Smooth muscle cell (in vitro differentiated cells): ENCODE results near the gene NDUFAF7. TPM values are rescaled to one million over a fixed set of nuclear protein-coding genes. Genes with fewer than 3 reads are reported as not detected.
"Not testable (repeated sequence)": the region's sequence is repeated elsewhere in the genome, so short reads cannot be mapped to it uniquely, and the experiment has no call there.

Source experiments
- DNase-seq: peaks from one replicate; lab custom pipeline; 2025; ENCODE audit not compliant: unreplicated experiment; lab: John Stamatoyannopoulos, UW
- H2AFZ ChIP-seq: fragments of 200-600 bp; sonication (generic); 2 replicates; pipeline ENCODE4 v1.6.0; 2016; ENCODE audit warnings: antibody characterized with exemption, low read depth, mild to moderate bottlenecking
- H3F3A ChIP-seq: fragments of 200-600 bp; sonication (generic); 2 replicates; pipeline ENCODE4 v1.6.0; 2017; ENCODE audit warnings: antibody characterized with exemption, low read depth
- H3K27ac ChIP-seq: fragments of 200-600 bp; sonication (generic); 2 replicates; pipeline ENCODE4 v1.5.1; 2016; ENCODE audit warnings: low read depth, mild to moderate bottlenecking
- H3K27me3 ChIP-seq: fragments of 200-600 bp; sonication (generic); 2 replicates; pipeline ENCODE4 v1.6.1; 2016; ENCODE audit warnings: low read depth, mild to moderate bottlenecking
- H3K36me3 ChIP-seq: fragments of 200-600 bp; sonication (generic); 2 replicates; pipeline ENCODE4 v1.5.1; 2016; ENCODE audit warnings: low read depth
- H3K4me1 ChIP-seq: fragments of 200-600 bp; sonication (generic); 2 replicates; pipeline ENCODE4 v1.5.1; 2016; ENCODE audit warnings: low read depth
- H3K4me2 ChIP-seq: fragments of 200-600 bp; sonication (generic); 2 replicates; pipeline ENCODE4 v1.6.0; 2016; ENCODE audit warnings: mild to moderate bottlenecking
- H3K4me3 ChIP-seq: fragments of 200-600 bp; sonication (generic); 2 replicates; pipeline ENCODE4 v1.5.1; 2016; ENCODE audit warnings: mild to moderate bottlenecking
- H3K79me2 ChIP-seq: fragments of 200-600 bp; sonication (generic); 2 replicates; pipeline ENCODE4 v1.6.0; 2016; ENCODE audit warnings: low read depth, mild to moderate bottlenecking
- H3K9ac ChIP-seq: fragments of 200-600 bp; sonication (generic); 2 replicates; pipeline ENCODE4 v1.6.0; 2016; ENCODE audit warnings: low read depth
- H3K9me3 ChIP-seq: fragments of 200-600 bp; sonication (generic); replicated peaks from 2 replicates; pipeline ENCODE4 v1.5.1; 2016; ENCODE audit warnings: low read depth
- H4K20me1 ChIP-seq: fragments of 200-600 bp; sonication (generic); 2 replicates; pipeline ENCODE4 v1.6.0; 2016; ENCODE audit warnings: low read depth
- WGBS: methylation state at CpG from one replicate; pipeline ENCODE4 v1.1.7; 2016; ENCODE audit warnings: low lambda C conversion rate; 5-methylcytosine and 5-hydroxymethylcytosine counted together
- polyA plus RNA-seq: library from polyadenylated mRNA; unstranded; fragments of >200 nt; fragmentation: Nextera tagmentation; extraction: Ambion mirVana; gene quantifications from 2 replicates; pipeline ENCODE4 v1.2.1, GENCODE V29; 2016
- total RNA-seq: library from RNA; depleted of rRNA; stranded (reverse); fragments of >200 nt; gene quantifications from 2 replicates; pipeline ENCODE4 v1.2.3, GENCODE V29; 2014
- TF ChIP-seq, protein P1 (sequence below): fragments of 200-600 bp; sonication (generic); IDR thresholded peaks from 2 replicates; pipeline ENCODE4 v1.5.1; 2017; ENCODE audit warnings: borderline replicate concordance, mild to moderate bottlenecking, antibody characterized with exemption; ENCODE audit not compliant: insufficient read depth, poor library complexity, severe bottlenecking

Gene NDUFAF7
- total and polyA plus RNA-seq, 2 experiments from 2014 or later: 13.4 to 46.9 TPM

DNA sequence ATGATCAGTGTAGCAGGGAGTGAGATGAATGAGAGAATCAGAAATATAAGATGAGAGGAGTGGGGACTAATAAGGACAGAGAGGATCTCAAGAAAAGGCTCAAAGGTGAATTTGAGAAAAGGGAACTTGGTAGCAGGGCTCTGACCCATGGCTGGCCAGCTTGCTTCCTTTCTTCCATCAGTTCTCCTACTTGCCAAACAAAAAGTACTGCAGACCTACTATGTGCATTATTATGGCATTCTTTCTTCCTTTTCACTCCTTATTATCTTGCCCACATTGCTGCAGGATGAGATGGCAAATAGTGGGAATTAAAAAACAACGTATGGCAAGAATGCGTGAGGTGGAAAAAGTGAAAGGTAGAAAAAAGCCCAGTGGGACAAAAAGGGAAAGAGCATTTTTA, 60.2 kb downstream of the NDUFAF7 start:
- WGBS: 99% methylated on average over 2 of the region's 2 CpGs
- peaks cover 47% of the 10 kb centered on the region for H3K79me2 ChIP-seq

DNA sequence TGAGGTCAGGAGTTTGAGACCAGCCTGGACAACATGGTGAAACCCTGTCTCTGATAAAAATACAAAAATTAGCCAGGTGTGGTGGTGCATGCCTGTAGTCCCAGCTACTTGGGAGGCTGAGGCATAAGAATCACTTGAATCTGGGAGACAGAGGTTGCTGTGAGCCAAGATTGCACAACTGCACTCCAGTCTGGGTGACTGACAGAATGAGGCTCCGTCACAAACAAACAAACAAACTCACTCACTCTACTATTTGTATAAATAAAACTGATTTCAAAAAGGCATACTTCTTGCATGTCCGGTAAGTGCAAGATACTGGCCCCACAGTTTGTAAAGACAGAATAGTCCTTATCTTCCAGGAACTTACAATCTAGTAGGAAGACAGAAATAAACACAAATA, 63.4 kb downstream of the NDUFAF7 start:
- not testable (repeated sequence) for H3K4me1 ChIP-seq, H3K9ac ChIP-seq, H3K4me2 ChIP-seq, H3K36me3 ChIP-seq, DNase-seq, H3K27ac ChIP-seq, H2AFZ ChIP-seq, H3F3A ChIP-seq, H3K27me3 ChIP-seq, H3K4me3 ChIP-seq, H3K9me3 ChIP-seq
- Histone ChIP-seq H3K79me2 (peaks cover 79% of the 10 kb centered on the region), H4K20me1 (peaks cover 77% of the 10 kb centered on the region)
- WGBS: 94% methylated on average over 2 of the region's 2 CpGs

More for the DNA sequence above, 60.2 kb downstream of the NDUFAF7 start:
- no peak for DNase-seq
- Histone ChIP-seq H3F3A (no peaks in the 10 kb centered on the region), H3K9me3 (no peaks in the 10 kb centered on the region), H3K4me3 (no peak overlapping the region), H3K9ac (no peak overlapping the region), H3K4me2 (no peak overlapping the region), H3K36me3 (peaks cover 15% of the 10 kb centered on the region), H4K20me1 (peaks cover 46% of the 10 kb centered on the region), H3K27ac (no peak overlapping the region), H3K4me1 (no peaks in the 10 kb centered on the region), H2AFZ (no peak overlapping the region), H3K27me3 (no peaks in the 10 kb centered on the region)
- TF ChIP-seq, protein P1, sequence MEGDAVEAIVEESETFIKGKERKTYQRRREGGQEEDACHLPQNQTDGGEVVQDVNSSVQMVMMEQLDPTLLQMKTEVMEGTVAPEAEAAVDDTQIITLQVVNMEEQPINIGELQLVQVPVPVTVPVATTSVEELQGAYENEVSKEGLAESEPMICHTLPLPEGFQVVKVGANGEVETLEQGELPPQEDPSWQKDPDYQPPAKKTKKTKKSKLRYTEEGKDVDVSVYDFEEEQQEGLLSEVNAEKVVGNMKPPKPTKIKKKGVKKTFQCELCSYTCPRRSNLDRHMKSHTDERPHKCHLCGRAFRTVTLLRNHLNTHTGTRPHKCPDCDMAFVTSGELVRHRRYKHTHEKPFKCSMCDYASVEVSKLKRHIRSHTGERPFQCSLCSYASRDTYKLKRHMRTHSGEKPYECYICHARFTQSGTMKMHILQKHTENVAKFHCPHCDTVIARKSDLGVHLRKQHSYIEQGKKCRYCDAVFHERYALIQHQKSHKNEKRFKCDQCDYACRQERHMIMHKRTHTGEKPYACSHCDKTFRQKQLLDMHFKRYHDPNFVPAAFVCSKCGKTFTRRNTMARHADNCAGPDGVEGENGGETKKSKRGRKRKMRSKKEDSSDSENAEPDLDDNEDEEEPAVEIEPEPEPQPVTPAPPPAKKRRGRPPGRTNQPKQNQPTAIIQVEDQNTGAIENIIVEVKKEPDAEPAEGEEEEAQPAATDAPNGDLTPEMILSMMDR: no peak

DNA sequence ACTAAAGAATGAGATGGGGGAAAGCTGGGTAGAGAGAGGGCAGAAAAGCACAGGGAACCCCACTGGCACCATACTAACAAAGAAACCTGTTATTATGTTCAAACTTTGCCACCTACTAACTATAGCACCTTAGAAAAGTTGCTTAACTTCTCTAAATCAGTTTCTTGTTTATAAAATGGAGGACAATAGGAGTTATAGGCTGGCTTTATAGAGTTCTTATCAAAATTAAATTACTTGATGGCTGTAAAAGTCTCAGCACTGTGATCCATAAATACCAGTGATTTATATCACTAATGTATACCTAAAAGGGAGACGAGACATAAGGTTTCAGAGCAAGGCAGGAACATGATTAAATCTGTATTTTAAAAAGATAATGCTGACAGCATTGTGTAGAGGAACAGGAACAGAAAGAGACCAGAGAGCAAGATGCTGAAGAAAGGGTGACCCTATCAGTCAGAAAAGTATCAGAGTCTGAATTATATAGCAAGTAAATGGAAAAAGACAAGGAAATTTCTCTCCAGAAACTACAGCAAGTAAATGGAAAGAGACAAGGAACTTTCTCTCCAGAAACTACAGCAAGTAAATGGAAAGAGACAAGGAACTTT, 64.1 kb downstream of the NDUFAF7 start:
- TF ChIP-seq, protein P1: no peak
- Histone ChIP-seq H3K4me3 (no peak overlapping the region), H3K4me1 (no peaks in the 10 kb centered on the region), H3K4me2 (no peak overlapping the region), H3K9ac (no peak overlapping the region), H2AFZ (no peak overlapping the region), H3K27ac (no peak overlapping the region), H3F3A (no peaks in the 10 kb centered on the region), H3K36me3 (peaks cover 7% of the 10 kb centered on the region), H3K9me3 (no peaks in the 10 kb centered on the region), H4K20me1 (peaks cover 78% of the 10 kb centered on the region), H3K27me3 (no peaks in the 10 kb centered on the region), H3K79me2 (peaks cover 82% of the 10 kb centered on the region)
- DNase-seq: no peak
- WGBS: 80% methylated on average over 1 of the region's 1 CpG

DNA sequence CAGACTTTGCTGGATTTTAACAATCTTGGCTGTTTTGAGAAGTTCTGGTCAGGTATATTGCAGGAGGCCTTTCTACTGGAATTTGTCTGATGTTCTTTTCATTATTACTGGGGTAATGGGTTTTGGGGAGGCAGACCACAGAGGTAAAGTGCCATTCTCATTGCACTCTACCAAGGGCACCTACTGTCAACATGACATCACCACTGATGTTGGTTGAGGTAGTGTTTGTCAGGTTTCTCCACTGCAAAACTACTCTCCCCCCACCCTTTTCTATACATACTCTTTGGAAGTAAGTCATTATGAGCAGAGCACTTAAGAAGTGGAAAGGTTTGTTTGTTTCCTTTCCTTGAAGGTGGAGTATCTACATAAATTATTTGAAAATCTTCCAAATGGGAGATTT, 66.2 kb downstream of the NDUFAF7 start:
- peaks cover 85% of the 10 kb centered on the region for H4K20me1 ChIP-seq

More for the DNA sequence above, 66.2 kb downstream of the NDUFAF7 start:
- TF ChIP-seq, protein P1: no peak
- no peaks in the 10 kb centered on the region for H3K36me3 ChIP-seq
- no peak for DNase-seq
- H3K79me2 ChIP-seq: peaks cover 88% of the 10 kb centered on the region
- no peak overlapping the region for H3K9ac ChIP-seq
- no peak overlapping the region for H3K4me2 ChIP-seq
- H3K4me3 ChIP-seq: no peak overlapping the region
- no peaks in the 10 kb centered on the region for H3K27me3 ChIP-seq
- H2AFZ ChIP-seq: no peak overlapping the region
- H3K4me1 ChIP-seq: peaks cover 5% of the 10 kb centered on the region
- H3K27ac ChIP-seq: no peak overlapping the region
- peaks cover 3% of the 10 kb centered on the region for H3F3A ChIP-seq
- no peaks in the 10 kb centered on the region for H3K9me3 ChIP-seq

Other genes starting within 250 kb of the NDUFAF7 start
- 14.7 and 18.7 TPM in 2 replicates for gene HEATR5B, start 147.3 kb upstream of the NDUFAF7 start, total RNA-seq
- gene HEATR5B, start 147.3 kb upstream of the NDUFAF7 start, polyA plus RNA-seq: 4.4 and 7.0 TPM in 2 replicates
- 7.7 and 9.8 TPM in 2 replicates for gene GPATCH11, start 147.1 kb upstream of the NDUFAF7 start, total RNA-seq
- gene GPATCH11, start 147.1 kb upstream of the NDUFAF7 start, polyA plus RNA-seq: 3.9 TPM in 2 replicates
- 24.6 and 32.9 TPM in 2 replicates for gene EIF2AK2, start 74.7 kb upstream of the NDUFAF7 start, total RNA-seq
- 21.0 and 25.1 TPM in 2 replicates for gene EIF2AK2, start 74.7 kb upstream of the NDUFAF7 start, polyA plus RNA-seq
- not detected in 2 replicates for gene SULT6B1, start 43.0 kb upstream of the NDUFAF7 start, total RNA-seq
- not detected in 2 replicates for gene SULT6B1, start 43.0 kb upstream of the NDUFAF7 start, polyA plus RNA-seq
- gene CEBPZOS, start 35.2 kb upstream of the NDUFAF7 start, total RNA-seq: 9.5 and 10.8 TPM in 2 replicates
- gene CEBPZOS, start 35.2 kb upstream of the NDUFAF7 start, polyA plus RNA-seq: 7.8 and 10.1 TPM in 2 replicates
- gene CEBPZ, start 62 bp upstream of the NDUFAF7 start, total RNA-seq: 41.8 and 51.4 TPM in 2 replicates
- gene CEBPZ, start 62 bp upstream of the NDUFAF7 start, polyA plus RNA-seq: 18.9 and 19.1 TPM in 2 replicates
- gene PRKD3, start 93.2 kb downstream of the NDUFAF7 start, total RNA-seq: 62.0 and 73.4 TPM in 2 replicates
- 18.5 and 18.8 TPM in 2 replicates for gene PRKD3, start 93.2 kb downstream of the NDUFAF7 start, polyA plus RNA-seq
- gene QPCT, start 113.0 kb downstream of the NDUFAF7 start, total RNA-seq: 0.54 and 0.58 TPM in 2 replicates
- gene QPCT, start 113.0 kb downstream of the NDUFAF7 start, polyA plus RNA-seq: 0.27 and 2.0 TPM in 2 replicates